GM13977 (cell line): ENCODE measurements around the gene SBNO2.

Experiments used
- DNase-seq: peaks from one replicate; pipeline ENCODE4 v3.0.0; 2012; ENCODE audit warnings: low spot score
- CTCF ChIP-seq: IDR thresholded peaks from 2 replicates; pipeline ENCODE4 v1.5.1; 2012; ENCODE audit warnings: mild to moderate bottlenecking, control low read depth; ENCODE audit not compliant: insufficient read depth; ENCODE audit errors: extremely low read depth, missing control alignments
- in situ Hi-C: fragments of 300-500 bp; cut with MboI; formaldehyde crosslinking; loops from one replicate; pipeline ENCODE4 v1.12.0; 2022; ENCODE audit warnings: low sequenced_read_pairs, low pct_unique_long_range_greater_than_20kb, mixed read lengths, inconsistent platforms; ENCODE audit not compliant: unreplicated experiment

SBNO2 gene

DNA sequence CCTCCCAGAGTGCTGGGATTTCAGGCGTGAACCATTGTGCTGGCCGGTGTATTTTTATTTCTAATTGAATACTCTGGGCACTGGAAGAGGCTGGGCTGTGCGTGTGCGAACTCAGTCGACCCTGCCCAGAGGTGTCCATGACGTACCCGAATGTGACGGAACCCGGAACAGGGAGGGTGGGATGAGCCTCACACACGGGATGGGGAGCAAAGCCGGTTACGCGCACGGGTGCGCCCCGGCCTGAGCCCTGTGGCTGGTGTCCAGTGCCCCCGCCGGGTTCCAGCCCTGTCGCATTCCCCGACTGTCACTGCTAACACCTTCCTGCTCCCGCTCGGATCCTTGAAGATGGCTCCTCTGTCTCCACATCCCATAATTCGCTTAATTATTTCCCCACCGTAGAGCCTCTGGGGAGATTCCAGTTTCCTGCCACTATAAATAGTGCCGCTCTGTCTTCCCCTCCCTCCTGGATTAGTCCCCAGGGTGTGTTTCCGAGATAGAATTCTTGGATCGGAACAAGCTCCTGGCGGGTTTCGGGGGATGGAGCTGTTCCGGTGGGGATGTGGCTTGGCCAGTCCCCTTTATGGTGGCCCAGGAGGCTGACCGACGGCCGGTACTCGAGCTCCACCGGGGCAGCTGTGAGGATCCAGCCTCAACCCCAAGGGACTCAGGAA, 22.0 kb downstream of the SBNO2 start:
- in situ Hi-C loops: no loop called here
- no peak for TF ChIP-seq CTCF

DNA sequence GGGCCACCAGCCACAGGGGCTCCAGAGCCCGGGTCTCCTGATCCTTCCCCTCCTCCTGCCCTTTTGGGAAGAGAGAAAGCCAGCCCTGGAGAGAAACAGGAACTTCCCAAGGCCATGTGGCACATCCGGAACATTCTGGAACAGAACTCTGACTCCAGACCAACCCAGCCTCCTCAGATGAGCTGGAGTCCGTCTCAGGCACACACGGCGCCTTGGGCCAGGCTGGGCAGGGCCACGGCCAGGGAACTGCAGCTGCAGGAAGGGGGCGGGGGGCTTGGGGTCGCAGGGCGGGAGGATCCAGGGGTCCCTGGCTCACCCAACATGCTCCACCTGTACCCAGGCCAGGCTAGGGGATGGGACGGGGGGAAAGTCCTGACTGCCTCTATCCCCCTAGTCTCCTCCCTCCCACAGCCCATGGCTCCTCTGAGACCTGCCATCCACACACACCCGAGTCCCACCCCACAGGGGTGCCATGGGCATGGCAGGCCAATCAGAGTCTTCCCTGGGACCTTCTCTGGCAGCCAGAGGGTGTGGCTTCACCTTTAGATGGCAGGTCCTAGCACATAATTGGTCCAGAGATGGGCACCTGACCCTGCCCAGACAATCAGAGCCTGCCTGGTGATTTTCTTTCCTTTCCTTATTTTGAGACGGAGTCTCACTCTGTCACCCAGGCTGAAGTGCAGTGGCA, 22.9 kb downstream of the SBNO2 start:
- DNase-seq: no peak
- TF ChIP-seq CTCF: no peak
- in situ Hi-C loops: no loop called here

More for the DNA sequence above, 22.0 kb downstream of the SBNO2 start:
- no peak for DNase-seq

DNA sequence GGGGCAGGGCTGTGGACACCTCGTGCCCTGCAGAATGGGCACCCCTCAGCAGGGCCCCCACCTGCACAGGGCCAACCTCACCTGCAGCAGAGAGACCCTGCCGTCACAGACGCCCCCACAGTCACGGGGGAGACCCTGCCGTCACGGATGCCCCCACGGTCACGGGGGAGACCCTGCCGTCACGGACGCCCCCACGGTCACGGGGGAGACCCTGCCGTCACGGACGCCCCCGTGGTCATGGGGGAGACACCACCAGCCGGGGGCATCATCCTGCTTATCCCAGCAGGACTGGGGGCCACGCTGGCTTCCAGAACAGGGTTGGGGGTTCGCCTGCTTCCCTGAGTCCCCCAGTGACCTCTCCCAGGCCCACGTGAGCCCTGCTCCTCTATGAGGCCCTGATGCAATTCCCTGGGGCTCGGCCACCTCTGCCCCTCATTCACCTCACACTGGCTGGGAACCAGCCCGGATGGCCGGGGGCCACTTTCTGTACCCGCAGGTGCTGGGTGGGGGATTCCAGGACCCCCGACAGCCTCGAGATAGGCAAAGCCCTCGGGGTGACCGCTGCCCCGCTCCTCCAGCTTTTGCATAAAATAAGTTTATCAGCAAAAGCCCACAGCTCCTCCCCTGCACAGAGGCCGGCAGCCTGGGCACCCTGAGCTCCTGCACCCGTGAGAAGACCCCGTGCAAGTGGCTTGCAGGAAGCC, 23.6 kb downstream of the SBNO2 start:
- no peak for TF ChIP-seq CTCF
- DNase-seq: no peak
- in situ Hi-C loops: no loop called here

DNA sequence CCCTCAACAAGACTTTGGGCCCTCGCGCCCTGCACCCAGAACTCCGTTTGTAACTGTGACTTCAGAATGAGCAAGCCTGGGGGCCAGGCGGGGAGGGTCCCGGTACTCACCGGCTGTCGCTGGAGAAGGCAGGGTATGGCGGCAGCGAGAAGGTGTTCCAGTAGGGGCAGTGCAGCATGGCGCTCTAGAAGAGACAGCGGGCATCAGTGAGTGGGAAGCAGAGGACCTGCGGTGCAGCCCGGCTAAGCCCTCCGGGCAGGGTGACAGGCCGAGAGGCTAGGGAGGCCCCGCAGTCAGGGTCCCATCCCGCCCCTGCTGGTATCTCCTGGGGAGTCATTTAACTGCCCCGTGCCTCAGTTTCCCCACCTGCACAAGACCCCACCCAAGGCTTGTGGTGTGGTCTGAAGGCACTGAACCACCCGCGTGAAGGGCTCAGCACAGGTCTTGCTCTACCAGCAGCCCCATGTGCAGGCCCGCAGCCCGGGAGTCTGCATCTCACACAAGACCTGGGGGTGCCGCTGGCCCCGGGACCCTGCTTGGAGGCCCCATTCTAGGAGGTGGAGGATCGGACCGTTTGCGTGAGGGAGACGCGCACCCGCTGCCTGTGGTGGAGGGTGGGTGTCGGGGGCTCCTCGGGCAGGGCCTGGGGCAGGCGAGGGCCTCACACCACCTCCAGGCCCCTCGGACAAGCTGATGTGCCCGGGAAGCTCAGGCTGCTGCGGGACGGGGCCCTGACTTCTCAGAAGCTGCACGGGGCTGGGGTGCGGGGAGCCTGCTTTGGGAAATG, 24.6 kb downstream of the SBNO2 start:
- DNase-seq: no peak
- in situ Hi-C loops: no loop called here
- TF ChIP-seq CTCF: no peak

- in situ Hi-C loops: no loop called here
- no peak for DNase-seq
- TF ChIP-seq CTCF: no peak
These were observed 26.0 kb downstream of the SBNO2 start for GRCh38 chr19:1147934-1148549.
